Measurements from ENCODE around the gene TP53.

The TP53 gene

DNA sequence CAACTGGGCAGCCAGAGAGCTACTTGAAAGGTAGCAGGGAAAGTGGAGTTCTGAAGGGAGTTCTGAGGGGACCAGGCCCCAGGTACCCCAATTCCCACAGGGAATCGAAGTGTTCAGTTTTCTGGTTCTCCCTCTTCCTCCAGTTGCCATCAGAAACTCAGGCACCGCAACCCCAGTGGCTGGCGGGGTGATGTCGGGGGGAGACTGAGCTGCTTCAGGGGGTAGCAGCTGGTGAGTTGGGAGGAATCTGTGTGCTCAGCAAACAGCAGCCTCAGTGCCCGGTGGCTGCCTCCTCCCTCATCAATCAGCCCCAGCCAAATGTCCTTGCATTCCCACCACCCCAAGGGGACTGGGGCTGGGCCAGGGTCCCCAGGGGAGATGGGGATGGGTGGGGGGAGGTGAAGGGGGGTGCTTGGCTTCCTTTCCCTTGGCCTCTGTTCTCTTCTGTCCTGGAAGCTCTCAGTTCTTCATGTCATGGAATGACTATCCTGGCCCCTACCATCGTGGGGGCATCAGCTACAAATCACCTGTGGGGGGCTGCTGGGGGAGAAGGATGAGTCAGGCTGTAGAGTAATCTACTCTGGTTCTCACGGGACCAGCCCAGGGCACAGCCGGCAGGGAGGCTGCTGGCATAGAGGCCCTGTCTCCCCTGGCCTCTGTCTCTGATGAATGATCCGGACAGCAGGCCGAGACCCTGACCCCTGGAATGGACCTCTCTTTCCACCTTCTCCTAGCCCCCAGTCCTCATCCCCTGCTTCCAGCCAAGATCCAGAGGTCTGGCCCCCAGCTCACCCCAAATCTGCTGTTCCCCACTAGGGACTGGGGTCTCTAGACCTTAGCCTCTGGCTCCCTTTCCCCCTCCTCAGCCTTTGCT is 27.7 kb upstream of the TP53 start:
- Histone ChIP-seq H3K9ac (ENCODE audit: low read length) (no peak overlapping the region), H3K4me3 (ENCODE audit: low read length) (no peak overlapping the region), H3K9me3 (ENCODE audit: control insufficient read depth, low read length) (no peaks in the 10 kb centered on the region), H3K4me1 (ENCODE audit: control insufficient read depth, insufficient read depth, low read length) (peaks cover 23% of the 10 kb centered on the region), H3K36me3 (ENCODE audit: control insufficient read depth, insufficient read depth, low read length) (no peaks in the 10 kb centered on the region), H3K27me3 (ENCODE audit: control insufficient read depth, insufficient read depth, low read length) (peaks cover 75% of the 10 kb centered on the region)

DNA sequence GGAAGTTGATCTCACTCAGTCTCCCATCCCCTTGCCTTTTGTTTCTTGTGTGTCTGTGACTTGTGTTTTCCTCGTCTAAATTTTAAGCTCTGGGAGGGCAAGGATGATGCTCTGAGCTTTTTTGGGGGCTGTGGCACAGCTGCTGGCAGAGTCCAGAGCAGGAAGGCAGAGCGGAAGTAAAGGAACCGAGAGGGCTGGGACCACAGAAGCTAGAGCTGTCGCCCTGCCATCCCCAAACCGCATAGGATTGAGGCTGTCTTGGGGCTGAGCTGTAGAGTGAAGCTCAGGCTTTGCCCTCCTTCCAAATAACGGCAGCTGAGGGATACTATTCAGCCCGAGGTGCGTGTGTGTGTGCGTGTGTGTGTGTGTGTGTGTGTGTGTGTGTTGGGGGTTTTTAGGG is 26.5 kb upstream of the TP53 start:
- Histone ChIP-seq H3K9ac (ENCODE audit: low read length) (no peak overlapping the region), H3K27me3 (ENCODE audit: control insufficient read depth, insufficient read depth, low read length) (peaks cover 71% of the 10 kb centered on the region), H3K9me3 (ENCODE audit: control insufficient read depth, low read length) (no peaks in the 10 kb centered on the region), H3K36me3 (ENCODE audit: control insufficient read depth, insufficient read depth, low read length) (no peaks in the 10 kb centered on the region), H3K4me3 (ENCODE audit: low read length) (no peak overlapping the region), H3K4me1 (ENCODE audit: control insufficient read depth, insufficient read depth, low read length) (peaks cover 23% of the 10 kb centered on the region)

DNA sequence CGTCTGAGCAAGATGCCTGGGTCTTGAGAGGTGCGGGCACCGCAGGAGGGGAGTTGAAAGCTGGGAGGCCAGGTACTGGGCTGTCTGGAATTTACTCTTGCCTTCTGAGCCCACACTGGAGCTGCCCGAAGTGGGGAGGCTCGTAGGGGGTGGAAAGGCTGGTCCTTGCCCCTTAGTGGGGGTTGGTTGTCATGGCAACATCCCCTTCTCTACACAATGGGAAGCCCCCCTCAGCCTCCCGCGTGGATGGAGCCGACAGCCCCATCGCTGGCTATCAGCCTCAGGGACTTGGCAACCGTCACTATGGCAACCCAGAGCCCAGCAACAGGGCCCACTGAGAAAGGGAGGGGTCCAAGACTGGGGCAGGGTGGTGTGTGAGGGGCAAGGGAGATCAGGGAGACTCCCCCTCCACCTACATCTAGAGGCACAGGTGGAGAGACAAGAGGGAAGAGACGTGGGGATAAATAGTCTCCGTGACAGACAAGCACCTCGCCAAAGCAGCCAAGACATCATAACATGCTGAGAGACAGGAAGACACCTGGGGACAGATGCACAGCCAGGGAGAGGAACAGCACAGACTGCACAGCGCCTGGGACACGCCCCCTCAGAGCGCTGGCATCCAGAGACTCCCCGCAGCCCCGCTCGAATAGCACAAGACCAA is 25.0 kb upstream of the TP53 start:
- peaks cover 14% of the 10 kb centered on the region for H3K4me1 ChIP-seq (ENCODE audit: control insufficient read depth, insufficient read depth, low read length)
- H3K9me3 ChIP-seq (ENCODE audit: control insufficient read depth, low read length), result no peaks in the 10 kb centered on the region
- H3K27me3 ChIP-seq (ENCODE audit: control insufficient read depth, insufficient read depth, low read length), result peaks cover 73% of the 10 kb centered on the region
- H3K9ac ChIP-seq (ENCODE audit: low read length), result no peak overlapping the region
- H3K36me3 ChIP-seq (ENCODE audit: control insufficient read depth, insufficient read depth, low read length), result no peaks in the 10 kb centered on the region
- H3K4me3 ChIP-seq (ENCODE audit: low read length), result no peak overlapping the region

DNA sequence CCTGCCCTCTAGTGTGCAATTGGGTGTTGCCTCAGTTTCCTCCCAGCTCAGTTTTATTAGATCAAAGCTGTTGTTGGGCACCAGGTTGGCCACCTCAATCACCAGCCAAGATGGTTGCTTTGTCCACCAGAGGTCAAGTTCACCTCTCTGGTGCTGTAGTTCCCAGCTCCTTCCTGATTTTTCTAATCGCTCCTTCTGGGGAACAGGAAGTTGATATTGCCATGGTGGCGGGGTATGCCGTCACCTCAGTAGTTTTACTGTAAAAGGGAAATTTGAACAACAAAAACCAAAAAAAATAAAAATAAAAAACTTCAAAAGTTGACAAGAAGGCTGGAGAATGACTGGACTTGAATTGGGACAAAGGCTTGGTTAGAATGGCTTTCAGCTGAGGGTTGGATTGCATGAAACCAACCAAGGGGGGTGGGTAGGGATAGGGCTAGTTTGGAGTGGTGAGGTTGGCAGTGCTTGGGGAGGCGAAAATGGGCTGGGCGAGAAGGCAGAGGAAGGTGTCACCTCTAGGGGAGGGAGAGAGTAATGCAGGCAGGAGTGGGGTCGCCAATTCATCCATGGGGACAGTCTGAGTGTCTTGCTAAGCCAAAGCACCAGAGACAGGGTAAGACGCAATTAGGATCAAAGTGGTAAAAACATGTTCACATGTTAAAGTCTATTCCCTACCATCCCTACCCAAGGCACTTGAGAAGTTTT is 23.9 kb upstream of the TP53 start:
- Histone ChIP-seq H3K36me3 (ENCODE audit: control insufficient read depth, insufficient read depth, low read length) (no peaks in the 10 kb centered on the region), H3K9ac (ENCODE audit: low read length) (no peak overlapping the region), H3K9me3 (ENCODE audit: control insufficient read depth, low read length) (no peaks in the 10 kb centered on the region), H3K4me3 (ENCODE audit: low read length) (no peak overlapping the region), H3K4me1 (ENCODE audit: control insufficient read depth, insufficient read depth, low read length) (peaks cover 4% of the 10 kb centered on the region), H3K27me3 (ENCODE audit: control insufficient read depth, insufficient read depth, low read length) (peaks cover 76% of the 10 kb centered on the region)

DNA sequence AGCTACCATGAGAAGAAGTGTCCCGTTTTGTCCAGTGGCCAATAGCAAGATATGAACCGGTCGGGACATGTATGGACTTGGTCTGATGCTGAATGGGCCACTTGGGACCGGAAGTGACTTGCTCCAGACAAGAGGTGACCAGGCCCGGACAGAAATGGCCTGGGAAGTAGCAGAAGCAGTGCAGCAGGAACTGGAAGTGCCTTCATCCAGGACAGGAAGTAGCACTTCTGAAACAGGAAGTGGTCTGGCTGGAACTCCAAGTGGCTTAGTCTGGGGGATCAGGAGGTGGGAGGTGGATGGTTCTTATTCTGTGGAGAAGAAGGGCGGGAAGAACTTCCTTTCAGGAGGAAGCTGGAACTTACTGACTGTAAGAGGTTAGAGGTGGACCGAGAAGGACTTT is 23.0 kb upstream of the TP53 start:
- Histone ChIP-seq H3K27me3 (ENCODE audit: control insufficient read depth, insufficient read depth, low read length) (peaks cover 76% of the 10 kb centered on the region), H3K9me3 (ENCODE audit: control insufficient read depth, low read length) (no peaks in the 10 kb centered on the region)

DNA sequence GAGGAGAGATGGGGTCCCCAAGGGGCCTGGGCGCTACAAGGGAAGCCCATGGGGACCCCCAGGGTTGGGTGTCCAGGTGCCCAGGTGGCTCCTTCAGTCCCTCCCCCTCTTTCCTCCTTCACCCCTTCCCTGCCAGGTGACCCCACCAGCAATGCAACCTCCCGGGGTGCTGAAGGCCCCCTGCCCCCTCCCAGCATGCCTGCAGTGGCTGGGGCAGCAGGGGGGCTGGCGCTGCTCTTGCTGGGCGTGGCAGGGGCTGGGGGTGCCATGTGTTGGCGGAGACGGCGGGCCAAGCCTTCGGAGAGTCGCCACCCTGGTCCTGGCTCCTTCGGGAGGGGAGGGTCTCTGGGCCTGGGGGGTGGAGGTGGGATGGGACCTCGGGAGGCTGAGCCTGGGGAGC is 21.7 kb upstream of the TP53 start:
- Histone ChIP-seq H3K4me3 (ENCODE audit: low read length) (no peak overlapping the region), H3K27me3 (ENCODE audit: control insufficient read depth, insufficient read depth, low read length) (peaks cover 79% of the 10 kb centered on the region), H3K36me3 (ENCODE audit: control insufficient read depth, insufficient read depth, low read length) (no peaks in the 10 kb centered on the region), H3K9ac (ENCODE audit: low read length) (no peak overlapping the region), H3K9me3 (ENCODE audit: control insufficient read depth, low read length) (no peaks in the 10 kb centered on the region), H3K4me1 (ENCODE audit: control insufficient read depth, insufficient read depth, low read length) (peaks cover 6% of the 10 kb centered on the region)

More for the DNA sequence above, 23.0 kb upstream of the TP53 start:
- H3K4me1 ChIP-seq (ENCODE audit: control insufficient read depth, insufficient read depth, low read length), result no peaks in the 10 kb centered on the region
- no peak overlapping the region for H3K9ac ChIP-seq (ENCODE audit: low read length)
- no peak overlapping the region for H3K4me3 ChIP-seq (ENCODE audit: low read length)
- H3K36me3 ChIP-seq (ENCODE audit: control insufficient read depth, insufficient read depth, low read length), result no peaks in the 10 kb centered on the region

DNA sequence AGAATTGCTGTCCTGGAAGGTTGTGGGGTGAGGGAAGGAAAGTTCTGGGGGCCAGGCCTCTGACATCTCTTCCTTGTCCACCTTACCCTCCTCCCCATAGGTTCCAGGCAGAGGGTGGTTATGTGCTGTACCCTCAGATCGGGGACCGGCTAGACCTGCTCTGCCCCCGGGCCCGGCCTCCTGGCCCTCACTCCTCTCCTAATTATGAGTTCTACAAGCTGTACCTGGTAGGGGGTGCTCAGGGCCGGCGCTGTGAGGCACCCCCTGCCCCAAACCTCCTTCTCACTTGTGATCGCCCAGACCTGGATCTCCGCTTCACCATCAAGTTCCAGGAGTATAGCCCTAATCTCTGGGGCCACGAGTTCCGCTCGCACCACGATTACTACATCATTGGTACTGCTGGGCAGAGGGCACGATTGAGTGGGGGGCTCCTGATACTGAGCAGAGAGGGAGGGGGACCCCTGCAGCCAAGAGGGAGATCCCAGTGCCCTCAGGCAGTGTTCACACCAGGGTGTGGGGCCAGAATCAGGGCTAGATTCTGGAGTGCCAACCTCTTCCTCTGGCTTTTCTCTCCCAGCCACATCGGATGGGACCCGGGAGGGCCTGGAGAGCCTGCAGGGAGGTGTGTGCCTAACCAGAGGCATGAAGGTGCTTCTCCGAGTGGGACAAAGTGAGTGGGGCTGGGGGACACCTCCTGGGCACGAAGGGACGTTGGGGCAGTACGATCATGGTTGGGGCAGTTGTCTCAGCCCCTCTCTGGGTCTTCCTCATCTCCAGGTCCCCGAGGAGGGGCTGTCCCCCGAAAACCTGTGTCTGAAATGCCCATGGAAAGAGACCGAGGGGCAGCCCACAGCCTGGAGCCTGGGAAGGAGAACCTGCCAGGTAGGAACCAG is 20.8 kb upstream of the TP53 start:
- Histone ChIP-seq H3K4me1 (ENCODE audit: control insufficient read depth, insufficient read depth, low read length) (peaks cover 6% of the 10 kb centered on the region), H3K4me3 (ENCODE audit: low read length) (no peak overlapping the region), H3K9me3 (ENCODE audit: control insufficient read depth, low read length) (no peaks in the 10 kb centered on the region), H3K27me3 (ENCODE audit: control insufficient read depth, insufficient read depth, low read length) (peaks cover 78% of the 10 kb centered on the region), H3K36me3 (ENCODE audit: control insufficient read depth, insufficient read depth, low read length) (no peaks in the 10 kb centered on the region), H3K9ac (ENCODE audit: low read length) (no peak overlapping the region)

DNA sequence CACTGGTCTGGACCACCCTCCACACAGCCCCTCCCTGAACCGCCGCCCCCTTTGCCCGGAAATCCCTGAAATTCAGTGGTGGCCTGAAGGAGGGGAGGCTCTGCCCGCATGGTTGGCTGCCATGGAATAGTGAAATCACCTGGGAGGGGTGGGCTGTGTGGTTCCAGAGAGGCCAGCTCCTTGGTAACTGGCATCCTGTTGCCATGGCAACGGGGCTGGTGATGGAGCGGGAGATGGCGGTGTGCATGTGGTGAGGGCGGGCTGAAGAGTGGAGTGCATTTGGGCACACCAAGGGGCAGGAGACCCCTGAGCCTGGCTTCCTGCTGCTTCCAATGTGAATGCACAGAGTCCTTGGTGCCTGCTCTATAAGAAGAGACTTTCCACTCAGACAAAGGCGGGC is 20.2 kb upstream of the TP53 start:
- no peak overlapping the region for H3K4me3 ChIP-seq (ENCODE audit: low read length)
- H3K27me3 ChIP-seq (ENCODE audit: control insufficient read depth, insufficient read depth, low read length), result peaks cover 73% of the 10 kb centered on the region
- H3K4me1 ChIP-seq (ENCODE audit: control insufficient read depth, insufficient read depth, low read length), result peaks cover 6% of the 10 kb centered on the region
- no peak overlapping the region for H3K9ac ChIP-seq (ENCODE audit: low read length)
- H3K9me3 ChIP-seq (ENCODE audit: control insufficient read depth, low read length), result no peaks in the 10 kb centered on the region
- H3K36me3 ChIP-seq (ENCODE audit: control insufficient read depth, insufficient read depth, low read length), result no peaks in the 10 kb centered on the region

DNA sequence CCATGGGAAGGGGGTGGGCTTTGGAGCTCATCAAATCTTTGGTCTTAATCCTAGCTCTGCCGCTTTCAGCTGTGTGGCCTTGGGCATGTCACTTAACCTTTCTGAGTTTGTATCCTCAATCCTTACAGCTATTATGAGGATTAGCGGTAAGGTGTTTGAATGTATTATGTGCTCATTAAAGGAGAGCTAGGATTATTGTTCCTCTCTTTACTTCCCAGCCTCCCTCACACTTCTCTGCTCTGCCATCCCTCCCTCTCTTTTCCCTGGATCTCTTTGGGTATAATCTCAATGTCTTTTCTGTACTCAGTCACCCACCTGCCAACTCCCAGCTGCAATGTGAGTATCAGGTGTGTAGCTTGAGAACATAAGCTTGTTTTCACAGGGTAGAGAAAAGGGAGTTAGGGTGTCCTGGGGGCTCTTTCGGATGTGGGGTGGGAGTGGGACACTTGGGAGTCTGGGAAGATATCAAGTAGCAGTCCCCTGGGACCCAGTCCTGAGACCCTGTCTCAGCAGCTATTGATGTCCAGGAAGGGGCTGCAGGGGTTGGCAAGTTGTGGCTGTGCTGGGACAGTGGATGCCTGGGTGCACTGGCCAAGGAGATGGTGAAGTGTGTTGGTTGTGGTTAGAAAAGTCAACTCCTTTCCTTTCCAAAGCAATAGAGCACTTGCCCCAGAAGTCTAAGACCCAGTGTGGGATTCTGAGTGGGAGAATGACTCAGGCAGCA is 19.5 kb upstream of the TP53 start:
- no peaks in the 10 kb centered on the region for H3K36me3 ChIP-seq (ENCODE audit: control insufficient read depth, insufficient read depth, low read length)
- no peaks in the 10 kb centered on the region for H3K9me3 ChIP-seq (ENCODE audit: control insufficient read depth, low read length)
- no peak overlapping the region for H3K9ac ChIP-seq (ENCODE audit: low read length)
- H3K4me3 ChIP-seq (ENCODE audit: low read length), result no peak overlapping the region
- H3K4me1 ChIP-seq (ENCODE audit: control insufficient read depth, insufficient read depth, low read length), result peaks cover 6% of the 10 kb centered on the region
- H3K27me3 ChIP-seq (ENCODE audit: control insufficient read depth, insufficient read depth, low read length), result peaks cover 66% of the 10 kb centered on the region

DNA sequence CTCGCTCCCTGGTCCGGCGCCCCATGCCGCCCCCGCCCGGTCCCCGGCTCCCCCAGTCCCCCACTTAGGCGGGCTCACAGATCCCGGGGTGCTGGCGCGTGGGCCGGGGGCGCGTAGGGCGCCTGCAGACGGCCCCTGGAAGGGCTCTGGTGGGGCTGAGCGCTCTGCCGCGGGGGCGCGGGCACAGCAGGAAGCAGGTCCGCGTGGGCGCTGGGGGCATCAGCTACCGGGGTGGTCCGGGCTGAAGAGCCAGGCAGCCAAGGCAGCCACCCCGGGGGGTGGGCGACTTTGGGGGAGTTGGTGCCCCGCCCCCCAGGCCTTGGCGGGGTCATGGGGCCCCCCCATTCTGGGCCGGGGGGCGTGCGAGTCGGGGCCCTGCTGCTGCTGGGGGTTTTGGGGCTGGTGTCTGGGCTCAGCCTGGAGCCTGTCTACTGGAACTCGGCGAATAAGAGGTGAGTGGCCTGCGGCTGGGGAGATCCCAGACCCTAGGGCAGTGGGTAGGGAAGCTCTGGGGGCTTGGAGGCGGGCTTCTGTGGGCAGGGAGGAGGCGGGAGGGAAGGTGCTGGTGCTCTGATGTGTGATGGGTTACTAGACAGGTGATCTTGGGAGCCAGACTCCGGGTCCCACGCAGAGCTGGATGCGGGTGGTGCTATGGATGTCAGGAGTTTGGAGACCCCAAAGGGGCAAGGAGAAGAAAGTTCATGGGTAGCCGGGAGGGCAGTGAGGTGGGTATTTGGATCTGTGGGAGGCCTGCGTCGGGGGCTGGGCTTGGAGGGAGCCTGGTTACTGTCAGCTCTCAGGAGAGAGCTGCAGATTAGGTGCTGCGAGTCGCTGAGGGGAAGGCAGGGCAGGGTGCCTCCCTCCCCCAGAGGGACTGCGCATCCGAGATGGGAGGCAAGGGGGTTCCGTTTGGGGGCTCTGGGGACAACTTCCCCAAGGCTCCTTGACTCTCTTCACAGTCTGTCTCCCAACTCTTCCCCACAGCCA is 18.3 kb upstream of the TP53 start:
- no peak overlapping the region for H3K9ac ChIP-seq (ENCODE audit: low read length)
- H3K9me3 ChIP-seq (ENCODE audit: control insufficient read depth, low read length), result no peaks in the 10 kb centered on the region
- peaks cover 55% of the 10 kb centered on the region for H3K27me3 ChIP-seq (ENCODE audit: control insufficient read depth, insufficient read depth, low read length)
- H3K4me1 ChIP-seq (ENCODE audit: control insufficient read depth, insufficient read depth, low read length), result peaks cover 6% of the 10 kb centered on the region
- H3K36me3 ChIP-seq (ENCODE audit: control insufficient read depth, insufficient read depth, low read length), result no peaks in the 10 kb centered on the region
- H3K4me3 ChIP-seq (ENCODE audit: low read length), result no peak overlapping the region

Measured in mucosa of stomach (tissue), 1 donor.